ENCODE results near the gene ST3GAL2.

The ST3GAL2 gene

DNA sequence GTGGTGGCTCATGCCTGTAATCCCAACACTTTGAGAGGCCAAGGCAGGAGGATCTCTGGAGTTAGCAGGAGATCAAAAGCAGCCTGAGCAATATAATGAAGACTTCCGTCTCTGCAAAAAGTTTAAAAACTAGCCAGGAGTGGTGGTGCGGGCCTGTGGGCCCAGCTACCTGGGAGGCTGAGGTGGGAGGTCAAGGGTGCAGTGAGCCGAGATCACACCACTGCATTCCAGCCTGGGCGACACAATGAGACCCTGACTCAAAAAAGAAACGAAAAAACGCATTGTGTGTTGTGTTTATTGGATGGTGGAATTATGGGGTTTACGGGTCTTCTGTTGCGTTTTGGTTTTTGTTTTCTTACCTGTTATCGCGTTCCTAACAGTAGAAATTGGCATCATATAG, 93.1 kb downstream of the ST3GAL2 start:
- peak overlapping the region; percentile 86 for H3K27ac ChIP-seq (replicated peaks)
- DNase-seq (ENCODE audit: low read depth in 1 of 2, low spot score in 1 of 2), result no peak
- H3K27me3 ChIP-seq (ENCODE audit: insufficient read depth, poor library complexity, severe bottlenecking), result no peaks in the 10 kb centered on the region
- H3K4me3 ChIP-seq (replicated peaks; ENCODE audit: insufficient read depth, low read length), result peak overlapping the region; percentile 96
- no peak for TF ChIP-seq SPI1 (IDR thresholded peaks at IDR 0.05; ENCODE audit: borderline replicate concordance, low read depth)
- no peak for TF ChIP-seq POLR2AphosphoS5 (IDR thresholded peaks at IDR 0.05; ENCODE audit: low read depth)
- TF ChIP-seq, protein P1, sequence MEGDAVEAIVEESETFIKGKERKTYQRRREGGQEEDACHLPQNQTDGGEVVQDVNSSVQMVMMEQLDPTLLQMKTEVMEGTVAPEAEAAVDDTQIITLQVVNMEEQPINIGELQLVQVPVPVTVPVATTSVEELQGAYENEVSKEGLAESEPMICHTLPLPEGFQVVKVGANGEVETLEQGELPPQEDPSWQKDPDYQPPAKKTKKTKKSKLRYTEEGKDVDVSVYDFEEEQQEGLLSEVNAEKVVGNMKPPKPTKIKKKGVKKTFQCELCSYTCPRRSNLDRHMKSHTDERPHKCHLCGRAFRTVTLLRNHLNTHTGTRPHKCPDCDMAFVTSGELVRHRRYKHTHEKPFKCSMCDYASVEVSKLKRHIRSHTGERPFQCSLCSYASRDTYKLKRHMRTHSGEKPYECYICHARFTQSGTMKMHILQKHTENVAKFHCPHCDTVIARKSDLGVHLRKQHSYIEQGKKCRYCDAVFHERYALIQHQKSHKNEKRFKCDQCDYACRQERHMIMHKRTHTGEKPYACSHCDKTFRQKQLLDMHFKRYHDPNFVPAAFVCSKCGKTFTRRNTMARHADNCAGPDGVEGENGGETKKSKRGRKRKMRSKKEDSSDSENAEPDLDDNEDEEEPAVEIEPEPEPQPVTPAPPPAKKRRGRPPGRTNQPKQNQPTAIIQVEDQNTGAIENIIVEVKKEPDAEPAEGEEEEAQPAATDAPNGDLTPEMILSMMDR (IDR thresholded peaks at IDR 0.05; ENCODE audit: insufficient read depth, low read length), result no peak
- TF ChIP-seq, protein P2, sequence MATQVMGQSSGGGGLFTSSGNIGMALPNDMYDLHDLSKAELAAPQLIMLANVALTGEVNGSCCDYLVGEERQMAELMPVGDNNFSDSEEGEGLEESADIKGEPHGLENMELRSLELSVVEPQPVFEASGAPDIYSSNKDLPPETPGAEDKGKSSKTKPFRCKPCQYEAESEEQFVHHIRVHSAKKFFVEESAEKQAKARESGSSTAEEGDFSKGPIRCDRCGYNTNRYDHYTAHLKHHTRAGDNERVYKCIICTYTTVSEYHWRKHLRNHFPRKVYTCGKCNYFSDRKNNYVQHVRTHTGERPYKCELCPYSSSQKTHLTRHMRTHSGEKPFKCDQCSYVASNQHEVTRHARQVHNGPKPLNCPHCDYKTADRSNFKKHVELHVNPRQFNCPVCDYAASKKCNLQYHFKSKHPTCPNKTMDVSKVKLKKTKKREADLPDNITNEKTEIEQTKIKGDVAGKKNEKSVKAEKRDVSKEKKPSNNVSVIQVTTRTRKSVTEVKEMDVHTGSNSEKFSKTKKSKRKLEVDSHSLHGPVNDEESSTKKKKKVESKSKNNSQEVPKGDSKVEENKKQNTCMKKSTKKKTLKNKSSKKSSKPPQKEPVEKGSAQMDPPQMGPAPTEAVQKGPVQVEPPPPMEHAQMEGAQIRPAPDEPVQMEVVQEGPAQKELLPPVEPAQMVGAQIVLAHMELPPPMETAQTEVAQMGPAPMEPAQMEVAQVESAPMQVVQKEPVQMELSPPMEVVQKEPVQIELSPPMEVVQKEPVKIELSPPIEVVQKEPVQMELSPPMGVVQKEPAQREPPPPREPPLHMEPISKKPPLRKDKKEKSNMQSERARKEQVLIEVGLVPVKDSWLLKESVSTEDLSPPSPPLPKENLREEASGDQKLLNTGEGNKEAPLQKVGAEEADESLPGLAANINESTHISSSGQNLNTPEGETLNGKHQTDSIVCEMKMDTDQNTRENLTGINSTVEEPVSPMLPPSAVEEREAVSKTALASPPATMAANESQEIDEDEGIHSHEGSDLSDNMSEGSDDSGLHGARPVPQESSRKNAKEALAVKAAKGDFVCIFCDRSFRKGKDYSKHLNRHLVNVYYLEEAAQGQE (IDR thresholded peaks at IDR 0.05; ENCODE audit: insufficient replicate concordance, low read depth), result no peak
- TF ChIP-seq GABPA (IDR thresholded peaks at IDR 0.05; ENCODE audit: low read depth), result no peak

DNA sequence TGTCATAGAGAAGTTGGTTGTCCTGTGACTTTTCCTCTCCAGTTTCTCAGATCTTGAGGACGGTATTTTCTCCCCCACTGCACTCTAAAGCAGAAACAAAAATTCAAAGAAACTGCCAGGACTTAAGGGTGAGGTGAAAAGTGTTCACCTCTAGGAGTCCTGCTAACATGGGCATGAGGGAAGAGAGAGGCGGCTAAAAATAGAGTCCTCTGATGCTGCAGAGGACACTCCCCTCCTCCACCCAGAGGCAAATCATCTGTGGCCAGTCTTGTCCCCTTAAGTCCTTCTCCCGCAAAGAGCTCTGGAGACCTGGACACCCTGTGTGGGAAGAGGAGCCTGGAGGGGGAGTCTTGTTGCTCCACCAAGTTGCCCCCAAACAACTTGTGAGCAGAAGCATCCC, 96.9 kb downstream of the ST3GAL2 start:
- H3K27me3 ChIP-seq (ENCODE audit: insufficient read depth, poor library complexity, severe bottlenecking), result no peaks in the 10 kb centered on the region
- DNase-seq (ENCODE audit: low read depth in 1 of 2, low spot score in 1 of 2), result no peak
- no peak overlapping the region for H3K27ac ChIP-seq (replicated peaks)
- TF ChIP-seq GABPA (IDR thresholded peaks at IDR 0.05; ENCODE audit: low read depth) (no peak), SPI1 (IDR thresholded peaks at IDR 0.05; ENCODE audit: borderline replicate concordance, low read depth) (no peak), POLR2AphosphoS5 (IDR thresholded peaks at IDR 0.05; ENCODE audit: low read depth) (no peak)
- TF ChIP-seq, protein P2 (IDR thresholded peaks at IDR 0.05; ENCODE audit: insufficient replicate concordance, low read depth), result no peak
- TF ChIP-seq, protein P1 (IDR thresholded peaks at IDR 0.05; ENCODE audit: insufficient read depth, low read length), result no peak
- no peak overlapping the region for H3K4me3 ChIP-seq (replicated peaks; ENCODE audit: insufficient read depth, low read length)

DNA sequence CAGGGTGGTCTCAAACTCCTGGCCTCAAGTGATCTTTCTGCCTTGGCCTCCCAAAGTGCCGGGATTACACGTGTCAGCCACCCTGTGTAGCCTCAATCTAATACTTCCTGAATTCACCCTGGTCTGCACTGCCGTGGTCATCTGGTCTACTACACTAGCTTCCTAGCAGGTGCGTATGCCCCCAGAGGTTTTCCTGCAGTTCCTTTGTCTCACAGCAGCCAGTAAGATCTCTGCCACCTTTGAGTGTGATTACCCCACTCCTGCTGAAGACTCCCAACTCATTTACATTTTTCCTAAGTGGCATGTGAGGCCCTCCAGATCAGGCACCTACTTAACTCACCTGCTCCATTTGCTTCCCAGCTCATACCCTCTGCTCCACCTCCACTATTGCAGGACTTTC, 97.3 kb downstream of the ST3GAL2 start:
- no peaks in the 10 kb centered on the region for H3K27me3 ChIP-seq (ENCODE audit: insufficient read depth, poor library complexity, severe bottlenecking)
- no peak for DNase-seq (ENCODE audit: low read depth in 1 of 2, low spot score in 1 of 2)
- H3K27ac ChIP-seq (replicated peaks), result no peak overlapping the region
- H3K4me3 ChIP-seq (replicated peaks; ENCODE audit: insufficient read depth, low read length), result no peak overlapping the region
- TF ChIP-seq, protein P2 (IDR thresholded peaks at IDR 0.05; ENCODE audit: insufficient replicate concordance, low read depth), result no peak
- TF ChIP-seq, protein P1 (IDR thresholded peaks at IDR 0.05; ENCODE audit: insufficient read depth, low read length), result no peak
- no peak for TF ChIP-seq POLR2AphosphoS5 (IDR thresholded peaks at IDR 0.05; ENCODE audit: low read depth)
- no peak for TF ChIP-seq SPI1 (IDR thresholded peaks at IDR 0.05; ENCODE audit: borderline replicate concordance, low read depth)
- TF ChIP-seq GABPA (IDR thresholded peaks at IDR 0.05; ENCODE audit: low read depth), result no peak

Measured in HL-60 (cell line).